HG03039 (cell line): Measurements from ENCODE around the gene MED7.
A peak's percentile ranks its signal among the peaks of the same experiment; 100 is the strongest.

Experiments
- ATAC-seq: cut with Tn5 transposase; IDR thresholded peaks from one replicate; pipeline ENCODE4 v1.9.1; 2021; ENCODE audit warnings: mild to moderate bottlenecking, moderate library complexity; ENCODE audit not compliant: unreplicated experiment

Gene MED7

DNA sequence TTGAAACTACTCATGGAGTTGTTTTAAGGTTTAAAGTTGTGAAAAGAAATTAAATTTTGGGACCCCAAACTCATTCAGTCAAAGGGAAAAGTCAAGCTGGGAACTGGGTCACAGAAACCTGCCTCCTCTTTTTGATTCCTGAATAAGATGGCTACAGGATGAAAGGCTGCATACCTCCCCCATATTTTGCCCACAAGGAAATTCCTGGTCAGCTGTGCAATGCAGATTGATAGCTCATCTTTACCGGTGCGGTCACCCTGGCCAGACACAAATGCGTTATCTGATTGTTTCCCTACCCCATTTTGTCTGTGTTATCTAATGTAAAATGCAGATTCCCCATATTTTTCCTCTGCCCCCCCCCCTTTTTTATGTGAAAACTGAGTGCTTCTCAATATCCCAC is 35.2 kb downstream of the MED7 start:
- ATAC-seq: no peak

DNA sequence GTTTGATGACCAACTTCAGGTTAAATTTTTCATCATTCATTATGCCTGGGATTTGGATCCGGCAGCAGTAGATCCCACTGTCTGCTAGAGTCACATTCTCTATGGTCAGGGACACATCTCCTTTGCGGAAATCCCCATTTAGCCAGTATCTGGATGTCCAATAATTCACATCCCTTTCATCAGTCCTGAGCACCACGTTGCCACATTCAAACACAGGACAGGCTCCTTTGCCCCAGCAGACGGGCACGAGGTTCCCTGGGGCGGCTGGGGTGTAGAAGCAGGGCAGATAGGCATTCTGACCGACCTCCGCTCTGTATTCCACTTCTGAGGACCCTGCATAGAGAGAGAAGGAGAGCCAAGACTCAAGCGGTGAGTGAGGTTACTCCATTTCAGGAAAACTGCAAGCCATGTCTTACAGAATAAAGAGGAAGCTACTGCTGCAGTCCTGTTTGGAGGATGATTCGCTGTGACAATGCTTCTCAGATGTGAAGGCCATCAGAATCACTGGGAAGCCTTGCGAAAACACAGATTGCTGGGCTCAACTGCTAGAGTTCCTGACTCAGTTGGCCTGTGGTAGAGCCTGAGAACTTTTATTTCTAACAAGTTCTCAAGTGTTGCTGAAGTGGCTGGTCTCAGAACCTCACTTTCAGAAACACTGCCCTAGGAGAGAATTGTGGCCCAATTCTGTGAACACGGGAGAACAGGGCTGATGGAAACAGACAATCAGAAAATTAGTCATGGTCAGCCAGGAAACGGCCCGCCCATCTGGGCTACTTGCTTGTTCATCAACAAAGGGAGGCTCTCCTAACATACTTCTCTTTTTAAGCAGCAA is 35.8 kb downstream of the MED7 start:
- ATAC-seq: no peak

DNA sequence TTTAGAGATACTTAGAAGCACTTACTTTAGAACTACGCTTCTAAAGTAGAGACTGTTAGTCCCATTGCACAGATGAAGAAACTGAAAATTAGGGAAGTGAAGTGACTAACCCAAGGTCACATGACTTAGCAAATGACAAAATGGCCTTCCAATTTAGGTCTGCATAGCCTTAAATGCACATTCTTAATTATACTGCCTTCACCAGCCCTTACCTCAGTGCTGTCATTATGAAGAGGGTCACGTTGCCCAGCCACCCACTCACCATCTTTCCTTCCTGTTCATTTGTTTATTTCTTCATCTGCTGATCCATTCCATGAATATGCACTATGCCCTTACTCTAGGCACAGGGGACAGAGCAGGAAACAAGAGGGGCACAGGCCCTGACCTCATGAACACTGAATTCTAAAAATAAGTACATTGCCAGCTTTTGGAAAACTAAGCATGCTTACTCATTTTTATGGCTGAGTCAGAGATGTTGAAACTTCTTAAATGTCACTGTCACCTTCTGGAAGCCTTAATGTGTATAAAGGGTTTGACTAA is 42.5 kb downstream of the MED7 start:
- peak; percentile 50 for ATAC-seq

DNA sequence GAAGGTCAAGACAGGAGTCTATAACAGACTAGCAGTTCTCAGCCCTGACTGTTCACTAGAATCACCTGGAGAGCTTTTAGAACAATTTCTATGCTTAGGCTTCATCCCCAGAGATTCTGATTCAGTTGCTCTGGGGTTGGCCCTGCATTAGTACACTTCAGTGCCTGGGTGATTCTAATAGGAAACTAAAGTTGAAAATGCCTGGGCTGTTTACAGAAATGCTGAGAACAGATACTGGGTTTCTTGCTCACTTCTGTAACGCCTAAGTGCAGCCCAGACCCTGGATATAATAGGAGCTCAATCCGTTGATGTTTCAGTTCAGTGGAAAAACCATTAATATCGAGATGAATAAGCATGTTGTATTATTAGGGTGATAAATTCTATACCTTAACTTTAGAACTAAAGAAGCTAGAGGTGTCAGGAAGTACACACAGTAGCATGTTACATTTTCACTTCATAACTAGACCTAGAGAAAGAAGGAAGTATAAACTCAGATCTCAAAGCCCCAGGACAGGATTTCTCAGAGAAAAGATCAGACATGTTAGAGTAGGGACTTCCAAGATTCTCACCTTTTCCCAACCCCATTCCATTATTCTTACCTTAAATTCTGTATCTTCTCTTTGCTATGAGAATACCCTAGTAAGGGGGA is 54.2 kb downstream of the MED7 start:
- ATAC-seq: peak; percentile 54
